ENCODE results near the gene SLFNL1. TPM values are rescaled to one million over a fixed set of nuclear protein-coding genes. Genes with fewer than 3 reads are reported as not detected.

The SLFNL1 gene
- total RNA-seq, 1 experiment from 2014 or later: not detected

GRCh38 chr1:40989066-40989465, 32.5 kb downstream of the SLFNL1 start:
- DNase-seq (ENCODE audit: low spot score) (no peak), ATAC-seq (no peak)
- Mint-ChIP-seq H3K36me3 (peaks cover 95% of the 10 kb centered on the region), H3K27me3 (ENCODE audit: low read depth) (no peaks in the 10 kb centered on the region), H3K4me1 (no peaks in the 10 kb centered on the region), H3K9me3 (no peaks in the 10 kb centered on the region), H3K4me3 (no peak overlapping the region), H3K27ac (no peak overlapping the region)
- no peak for TF ChIP-seq ZMAT4 (CRISPR knock-in tag; IDR thresholded peaks at IDR 0.05)
- TF ChIP-seq ZNF317 (CRISPR knock-in tag; IDR thresholded peaks at IDR 0.05; ENCODE audit: borderline replicate concordance, low read depth): no peak
- TF ChIP-seq NFE2L1 (CRISPR knock-in tag; IDR thresholded peaks at IDR 0.05): no peak
- no peak for TF ChIP-seq CBFB (CRISPR knock-in tag; IDR thresholded peaks at IDR 0.05; ENCODE audit: low read depth)
- no peak for TF ChIP-seq PRRX2 (CRISPR knock-in tag; IDR thresholded peaks at IDR 0.05)
- TF ChIP-seq PREB (CRISPR knock-in tag; IDR thresholded peaks at IDR 0.05; ENCODE audit: borderline replicate concordance): no peak
- ChIA-PET POLR2A (no interaction called here), CTCF (no interaction called here)

GRCh38 chr1:40988280-40988679, 33.2 kb downstream of the SLFNL1 start:
- no peaks in the 10 kb centered on the region for H3K27me3 Mint-ChIP-seq (ENCODE audit: low read depth)
- ChIA-PET POLR2A (no interaction called here), CTCF (no interaction called here)
- no peak for ATAC-seq
- DNase-seq (ENCODE audit: low spot score): no peak
- no peak overlapping the region for H3K4me3 Mint-ChIP-seq
- H3K9me3 Mint-ChIP-seq: no peaks in the 10 kb centered on the region
- H3K36me3 Mint-ChIP-seq: peaks cover 94% of the 10 kb centered on the region
- TF ChIP-seq CREB1 (CRISPR knock-in tag; IDR thresholded peaks at IDR 0.05): no peak
- no peak for TF ChIP-seq ZNF416 (CRISPR knock-in tag; IDR thresholded peaks at IDR 0.05)
- TF ChIP-seq IRF1 (CRISPR knock-in tag; IDR thresholded peaks at IDR 0.05): no peak
- H3K4me1 Mint-ChIP-seq: no peaks in the 10 kb centered on the region
- H3K27ac Mint-ChIP-seq: no peak overlapping the region

- ChIA-PET CTCF (no interaction called here), POLR2A (no interaction called here)
- Mint-ChIP-seq H3K4me3 (no peak overlapping the region), H3K9me3 (no peaks in the 10 kb centered on the region), H3K27me3 (ENCODE audit: low read depth) (no peaks in the 10 kb centered on the region), H3K36me3 (peaks cover 96% of the 10 kb centered on the region), H3K4me1 (no peaks in the 10 kb centered on the region), H3K27ac (no peak overlapping the region)
- ATAC-seq (no peak), DNase-seq (ENCODE audit: low spot score) (no peak)
- TF ChIP-seq MYBL2 (CRISPR knock-in tag; IDR thresholded peaks at IDR 0.05) (no peak), GRHL2 (CRISPR knock-in tag; IDR thresholded peaks at IDR 0.05; ENCODE audit: insufficient replicate concordance, severe bottlenecking) (no peak)
Observed at GRCh38 chr1:40987439-40988276, 33.9 kb downstream of the SLFNL1 start.

- Mint-ChIP-seq H3K9me3 (no peaks in the 10 kb centered on the region), H3K27me3 (ENCODE audit: low read depth) (no peaks in the 10 kb centered on the region), H3K36me3 (peaks cover 89% of the 10 kb centered on the region), H3K4me3 (no peak overlapping the region), H3K27ac (peak overlapping the region; percentile 35; the same call in 1 of the 2 replicates), H3K4me1 (peaks cover 4% of the 10 kb centered on the region)
- DNase-seq (ENCODE audit: low spot score) (no peak), ATAC-seq (no peak)
- ChIA-PET CTCF (no interaction called here), POLR2A (no interaction called here)
- no peak for TF ChIP-seq CREB1 (CRISPR knock-in tag; IDR thresholded peaks at IDR 0.05)
- no peak for TF ChIP-seq ZNF281 (CRISPR knock-in tag; IDR thresholded peaks at IDR 0.05)
- no peak for TF ChIP-seq MXD4 (CRISPR knock-in tag; IDR thresholded peaks at IDR 0.05; ENCODE audit: borderline replicate concordance)
- no peak for TF ChIP-seq ZMAT4 (CRISPR knock-in tag; IDR thresholded peaks at IDR 0.05)
- TF ChIP-seq NR1H2 (CRISPR knock-in tag; IDR thresholded peaks at IDR 0.05): no peak
- TF ChIP-seq TCF7 (CRISPR knock-in tag; IDR thresholded peaks at IDR 0.05; ENCODE audit: low read depth): no peak
- no peak for TF ChIP-seq ZNF396 (CRISPR knock-in tag; IDR thresholded peaks at IDR 0.05; ENCODE audit: borderline replicate concordance)
- TF ChIP-seq MYBL2 (CRISPR knock-in tag; IDR thresholded peaks at IDR 0.05): no peak
- TF ChIP-seq PRDM15 (CRISPR knock-in tag; IDR thresholded peaks at IDR 0.05): no peak
Observed at GRCh38 chr1:40986956-40987355, 34.6 kb downstream of the SLFNL1 start.

Measured in WTC11 (cell line).